ENCODE measurements around the gene PTH2R. TPM values are rescaled to one million over a fixed set of nuclear protein-coding genes. Genes with fewer than 3 reads are reported as not detected.

PTH2R gene
- total and polyA plus RNA-seq, 8 donors: 0.09 to 0.42 (median 0.14) TPM; not detected in 3

GRCh38 chr2:208360259-208361076 is 46.1 kb upstream of the PTH2R start:
- intact Hi-C loops (cut with DNase I): no loop called here
- DNase-seq (peak in 1 of 4 donors; percentile 74), ATAC-seq (no peak)
- Histone ChIP-seq H3K4me3 (no peak overlapping the region), H3K9me3 (peaks cover 0 to 9% of the 10 kb centered on the region in 2 donors), H3K27me3 (no peaks in the 10 kb centered on the region), H3K36me3 (peaks cover 0 to 6% of the 10 kb centered on the region in 2 donors), H3K4me1 (no peaks in the 10 kb centered on the region), H3K27ac (no peak overlapping the region)
- TF ChIP-seq CTCF (IDR thresholded peaks at IDR 0.05): no peak

- Histone ChIP-seq H3K27me3 (no peaks in the 10 kb centered on the region), H3K27ac (no peak overlapping the region), H3K36me3 (peaks cover 0 to under 1% of the 10 kb centered on the region in 2 donors), H3K9me3 (peaks cover 0 to 11% of the 10 kb centered on the region in 2 donors), H3K4me1 (no peaks in the 10 kb centered on the region), H3K4me3 (no peak overlapping the region)
- ATAC-seq: no peak
- DNase-seq: no peak
- TF ChIP-seq CTCF (IDR thresholded peaks at IDR 0.05): no peak
- intact Hi-C loops (cut with DNase I): no loop called here
These were observed 45.5 kb upstream of the PTH2R start for GRCh38 chr2:208361077-208361441.

GRCh38 chr2:208363485-208363884 is 43.1 kb upstream of the PTH2R start:
- ATAC-seq: no peak
- no peaks in the 10 kb centered on the region for H3K27me3 ChIP-seq
- H3K36me3 ChIP-seq: no peaks in the 10 kb centered on the region
- TF ChIP-seq CTCF (IDR thresholded peaks at IDR 0.05): no peak
- intact Hi-C loops (cut with DNase I): no loop called here
- H3K4me1 ChIP-seq: no peaks in the 10 kb centered on the region
- H3K9me3 ChIP-seq: peaks cover 0 to 11% of the 10 kb centered on the region in 2 donors
- DNase-seq: no peak
- no peak overlapping the region for H3K27ac ChIP-seq
- H3K4me3 ChIP-seq: no peak overlapping the region

- no peak for DNase-seq
- Histone ChIP-seq H3K9me3 (peaks cover 0 to 11% of the 10 kb centered on the region in 2 donors), H3K27ac (peak overlapping the region in 1 of 2 donors; percentile 20), H3K36me3 (no peaks in the 10 kb centered on the region), H3K4me3 (no peak overlapping the region), H3K27me3 (no peaks in the 10 kb centered on the region), H3K4me1 (no peaks in the 10 kb centered on the region)
- no peak for TF ChIP-seq CTCF (IDR thresholded peaks at IDR 0.05)
- intact Hi-C loops (cut with DNase I): no loop called here
- no peak for ATAC-seq
These were observed 40.1 kb upstream of the PTH2R start for GRCh38 chr2:208366215-208367127.

- TF ChIP-seq CTCF (IDR thresholded peaks at IDR 0.05): no peak
- no peak overlapping the region for H3K4me3 ChIP-seq
- no peak overlapping the region for H3K27ac ChIP-seq
- H3K9me3 ChIP-seq: peaks cover 0 to 11% of the 10 kb centered on the region in 2 donors
- no peaks in the 10 kb centered on the region for H3K36me3 ChIP-seq
- intact Hi-C loops (cut with DNase I): no loop called here
- no peaks in the 10 kb centered on the region for H3K27me3 ChIP-seq
- no peaks in the 10 kb centered on the region for H3K4me1 ChIP-seq
- DNase-seq: no peak
- no peak for ATAC-seq
These were observed 37.5 kb upstream of the PTH2R start for GRCh38 chr2:208369091-208369490.
